Renal pelvis (tissue), 4 donors: ENCODE measurements around the gene SPECC1. TPM values are rescaled to one million over a fixed set of nuclear protein-coding genes. Genes with fewer than 3 reads are reported as not detected.
"Not testable (repeated sequence)": the region's sequence is repeated elsewhere in the genome, so short reads cannot be mapped to it uniquely, and the experiment has no call there.

ENCODE experiments used
- DNase-seq: peaks from one replicate; pipeline ENCODE4 v3.0.0-alpha.2; 2013
- polyA plus RNA-seq, 3 donors: library from polyadenylated mRNA; unstranded; fragments of 120-200 nt; gene quantifications; one replicate each; pipeline ENCODE4 v1.2.1, GENCODE V29; 2013; ENCODE audit not compliant: insufficient read length in 3 of 3

SPECC1 gene
- polyA plus RNA-seq, 3 donors = 12.0 to 14.1 (median 13.1) TPM

- DNase-seq = no peak
These were observed 83.9 kb downstream of the SPECC1 start for GRCh38 chr17:20092973-20093626.

DNA sequence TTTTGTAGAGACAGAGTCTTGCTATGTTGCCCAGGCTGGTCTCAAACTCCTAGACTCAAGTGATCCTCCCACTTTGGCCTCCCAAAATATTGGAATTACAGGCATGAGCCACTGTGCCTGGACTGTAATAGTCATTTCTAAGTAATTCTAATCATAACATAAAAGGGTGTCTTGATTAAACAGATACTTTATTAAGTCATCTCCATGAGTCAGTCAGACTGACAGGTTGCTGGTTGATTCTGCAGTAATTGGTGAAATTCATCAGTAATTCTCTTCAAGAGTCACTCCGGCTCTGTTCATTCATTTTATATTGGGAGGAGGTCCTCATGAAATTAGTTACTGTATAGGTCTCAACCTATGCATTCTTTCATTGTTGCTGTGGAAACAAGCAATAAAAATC, 85.6 kb downstream of the SPECC1 start:
- DNase-seq = no peak

DNA sequence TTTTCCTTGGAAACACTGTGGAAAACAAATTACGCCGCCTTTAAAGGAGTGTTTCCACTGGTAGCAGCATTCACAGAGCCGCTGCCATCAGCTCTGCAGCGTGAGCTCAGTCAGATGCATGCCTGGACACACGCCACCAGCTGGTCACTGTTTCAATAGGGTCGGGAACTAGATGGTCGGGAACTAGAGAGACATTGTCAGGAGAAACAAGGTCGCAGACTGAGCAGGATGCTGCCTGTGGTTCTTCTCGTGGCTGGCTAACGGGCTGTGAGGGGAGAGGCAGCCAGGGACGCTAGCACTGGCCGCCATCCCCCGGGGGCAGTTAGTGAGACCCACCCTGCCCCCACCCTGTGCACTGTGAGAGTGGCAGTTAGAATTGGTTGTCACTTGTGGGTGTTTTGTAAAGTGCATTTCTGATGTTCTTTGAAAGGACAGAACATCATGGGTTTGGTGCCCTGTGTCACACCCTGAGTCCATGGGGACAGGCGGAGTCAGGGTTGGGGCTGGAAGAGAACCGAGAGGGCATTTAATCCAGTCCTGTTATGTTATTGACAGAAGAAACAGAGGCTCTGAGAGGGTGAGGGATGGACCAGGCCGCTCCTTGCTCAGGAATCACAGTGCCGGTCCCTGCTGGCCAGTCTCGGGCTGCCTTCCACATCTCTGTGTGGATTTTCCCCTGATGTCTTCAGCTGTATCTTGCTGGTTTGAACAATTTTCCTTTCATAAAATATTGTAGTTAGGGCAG, 86.3 kb downstream of the SPECC1 start:
- peak; percentile 80 for DNase-seq

GRCh38 chr17:20096430-20096829, 87.3 kb downstream of the SPECC1 start:
- no peak for DNase-seq

- no peak for DNase-seq
These were observed 88.2 kb downstream of the SPECC1 start for GRCh38 chr17:20097330-20097729.

DNA sequence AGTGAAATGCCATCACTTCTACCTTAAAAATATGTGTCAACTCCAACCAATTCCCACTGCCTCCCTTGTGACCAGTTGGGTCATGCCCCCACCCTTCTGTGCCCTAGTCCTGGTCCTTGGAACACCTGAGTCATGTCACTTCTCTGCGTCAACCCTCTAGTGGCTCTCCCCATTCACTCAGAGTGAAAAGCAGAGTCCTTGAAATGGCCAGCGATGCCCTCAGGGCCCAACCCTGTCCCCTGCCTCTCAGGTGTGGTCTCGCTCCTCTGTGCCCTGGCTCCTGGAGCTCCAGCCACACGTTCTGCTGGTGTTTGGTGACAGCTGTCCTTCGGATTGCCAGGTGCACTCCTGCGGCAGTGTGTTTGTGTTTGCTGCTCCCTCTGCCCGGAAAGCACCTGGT, 89.2 kb downstream of the SPECC1 start:
- no peak for DNase-seq

DNA sequence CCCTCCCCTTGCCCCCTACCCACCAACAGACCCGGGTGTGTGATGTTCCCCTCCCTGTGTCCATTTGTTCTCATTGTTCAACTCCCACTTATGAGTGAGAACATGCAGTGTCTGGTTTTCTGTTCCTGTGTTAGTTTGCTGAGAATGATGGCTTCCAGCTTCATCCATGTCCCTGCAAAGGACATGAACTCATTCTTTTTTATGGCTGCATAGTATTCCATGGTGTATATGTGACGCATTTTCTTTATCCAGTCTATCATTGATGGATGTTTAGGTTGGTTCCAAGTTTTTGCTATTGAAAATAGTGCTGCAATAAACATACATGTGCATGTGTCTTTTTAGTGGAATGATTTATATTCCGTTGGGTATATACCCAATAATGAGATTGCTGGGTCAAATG, 91.6 kb downstream of the SPECC1 start:
- DNase-seq = not testable (repeated sequence)

DNA sequence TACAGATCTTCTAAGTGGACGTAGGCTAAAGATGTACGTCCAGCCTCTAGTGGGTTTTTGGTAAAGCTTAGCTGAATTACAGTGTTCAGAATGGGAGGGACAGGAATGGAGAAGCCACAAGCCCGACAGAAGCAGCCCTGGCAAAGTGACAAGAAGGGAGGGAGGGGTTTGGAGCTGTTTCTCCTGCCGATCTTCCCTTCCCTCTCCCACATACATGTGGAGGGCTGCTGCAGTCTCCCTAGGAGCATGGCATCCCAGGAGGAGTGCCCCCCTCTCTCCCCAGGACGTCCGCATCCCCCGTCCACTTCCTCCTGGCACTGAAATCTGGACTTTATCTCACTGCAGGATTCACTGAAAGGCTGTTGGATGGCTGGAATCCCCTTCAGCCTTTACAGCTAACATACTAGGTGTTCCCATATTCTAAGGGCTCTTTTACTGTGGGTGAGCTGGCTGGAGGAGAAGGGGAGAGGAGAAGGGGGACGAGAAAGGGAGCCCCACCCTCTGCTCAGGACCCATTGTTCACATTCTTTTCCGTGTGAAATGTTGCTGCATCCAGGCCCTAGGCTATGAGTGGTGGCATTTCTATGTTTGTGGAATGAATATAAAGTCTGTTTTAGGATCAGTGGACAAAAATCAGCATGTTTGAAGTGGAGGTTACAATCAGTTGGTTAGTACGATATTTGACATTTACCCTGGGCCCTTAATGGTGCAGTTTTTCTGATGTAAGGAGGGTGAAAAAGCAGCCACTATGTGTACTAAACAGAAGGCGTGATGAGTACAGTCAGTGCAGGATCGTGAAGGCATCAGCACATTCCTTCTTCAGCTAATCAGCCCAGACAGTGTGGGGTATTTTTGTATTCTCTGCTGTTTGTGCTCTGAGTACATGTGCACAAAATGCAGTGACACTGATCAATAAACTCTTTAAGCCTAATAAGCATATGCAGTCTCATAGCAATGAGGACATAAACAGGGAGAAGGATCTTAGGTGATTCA, 94.6 kb downstream of the SPECC1 start:
- DNase-seq = no peak

- no peak for DNase-seq
These were observed 96.6 kb downstream of the SPECC1 start for GRCh38 chr17:20105539-20106280.

GRCh38 chr17:20106446-20106845, 97.3 kb downstream of the SPECC1 start:
- not testable (repeated sequence) for DNase-seq

GRCh38 chr17:20109076-20109475, 99.9 kb downstream of the SPECC1 start:
- no peak for DNase-seq

- no peak for DNase-seq
These were observed 102.4 kb downstream of the SPECC1 start for GRCh38 chr17:20111538-20111937.

GRCh38 chr17:20114466-20114865, 105.3 kb downstream of the SPECC1 start:
- DNase-seq = no peak

GRCh38 chr17:20116683-20117309, 107.6 kb downstream of the SPECC1 start:
- peak; percentile 47 for DNase-seq

DNA sequence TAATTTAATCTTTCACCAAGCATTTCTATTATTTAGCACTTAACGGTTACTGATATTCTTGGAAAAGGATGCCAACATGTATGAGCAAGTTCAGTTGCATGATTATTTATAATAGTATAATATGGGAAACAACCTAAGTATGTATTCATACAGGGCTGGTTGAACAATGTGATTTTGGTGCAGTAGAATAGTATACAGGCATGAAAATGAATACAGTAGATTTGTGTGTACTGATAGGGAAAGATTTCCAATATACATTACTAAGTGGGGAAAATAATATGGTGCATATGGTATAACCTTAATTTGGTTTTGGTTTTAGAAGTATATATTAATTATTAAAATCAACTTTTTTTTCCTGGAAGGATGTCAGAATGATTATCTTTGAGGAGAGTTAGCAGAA, 109.1 kb downstream of the SPECC1 start:
- DNase-seq = no peak

GRCh38 chr17:20120836-20121235, 111.7 kb downstream of the SPECC1 start:
- no peak for DNase-seq

- peak; percentile 27 for DNase-seq
These were observed 112.4 kb downstream of the SPECC1 start for GRCh38 chr17:20121359-20122253.

- DNase-seq = no peak
These were observed 113.2 kb downstream of the SPECC1 start for GRCh38 chr17:20122254-20122879.

DNA sequence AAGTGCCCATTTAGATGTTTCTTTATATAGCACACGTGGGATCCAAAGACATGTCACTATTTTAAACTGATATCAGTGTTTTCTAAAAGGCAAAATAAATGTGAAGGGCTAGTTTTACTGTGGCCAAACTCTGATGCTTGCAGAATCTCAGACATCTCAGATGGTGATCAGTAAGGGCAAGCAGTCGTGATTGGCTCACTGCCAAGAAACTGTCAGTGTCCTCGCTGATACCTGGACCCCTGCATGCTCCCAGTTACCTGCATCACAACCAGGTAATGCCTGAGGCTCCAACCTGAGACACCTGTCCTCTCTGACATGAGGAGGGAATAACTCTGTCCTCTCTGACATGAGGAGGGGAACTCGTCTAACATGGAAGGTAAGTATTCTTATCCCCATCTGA, 114.0 kb downstream of the SPECC1 start:
- no peak for DNase-seq

- no peak for DNase-seq
These were observed 116.6 kb downstream of the SPECC1 start for GRCh38 chr17:20125724-20126123.
